Measurements from ENCODE around the gene PLRG1. TPM values are rescaled to one million over a fixed set of nuclear protein-coding genes. Genes with fewer than 3 reads are reported as not detected.

Gene PLRG1
- total RNA-seq, 1 experiment from 2014 or later: 116 TPM

DNA sequence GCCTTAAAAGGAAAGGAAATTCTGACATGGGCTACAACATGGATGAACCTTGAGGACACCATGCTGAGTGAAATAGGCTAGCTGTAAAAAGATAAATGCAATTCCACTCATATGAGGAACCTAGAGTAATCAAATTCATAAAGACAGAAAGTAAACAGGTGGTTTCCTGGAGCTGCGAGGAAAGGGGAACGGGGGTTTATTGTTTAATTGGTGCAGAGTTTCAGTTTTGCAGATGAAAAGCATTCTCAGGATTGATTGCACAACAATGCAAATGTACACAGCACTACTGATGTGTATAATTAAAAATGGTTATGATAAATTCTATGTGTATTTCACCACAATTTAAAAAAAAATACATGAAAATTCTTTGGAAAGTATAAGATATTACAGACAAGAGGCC is 24.0 kb downstream of the PLRG1 start:
- H3K4me1 ChIP-seq (ENCODE audit: insufficient read depth, low read length, poor library complexity, severe bottlenecking): no peaks in the 10 kb centered on the region
- H3K9me3 ChIP-seq (ENCODE audit: low read depth, low read length, poor library complexity, severe bottlenecking): no peaks in the 10 kb centered on the region
- DNase-seq (ENCODE audit: low spot score): no peak
- no TSS peak for BruUV-seq (replicated peaks)
- TF ChIP-seq, protein P1, sequence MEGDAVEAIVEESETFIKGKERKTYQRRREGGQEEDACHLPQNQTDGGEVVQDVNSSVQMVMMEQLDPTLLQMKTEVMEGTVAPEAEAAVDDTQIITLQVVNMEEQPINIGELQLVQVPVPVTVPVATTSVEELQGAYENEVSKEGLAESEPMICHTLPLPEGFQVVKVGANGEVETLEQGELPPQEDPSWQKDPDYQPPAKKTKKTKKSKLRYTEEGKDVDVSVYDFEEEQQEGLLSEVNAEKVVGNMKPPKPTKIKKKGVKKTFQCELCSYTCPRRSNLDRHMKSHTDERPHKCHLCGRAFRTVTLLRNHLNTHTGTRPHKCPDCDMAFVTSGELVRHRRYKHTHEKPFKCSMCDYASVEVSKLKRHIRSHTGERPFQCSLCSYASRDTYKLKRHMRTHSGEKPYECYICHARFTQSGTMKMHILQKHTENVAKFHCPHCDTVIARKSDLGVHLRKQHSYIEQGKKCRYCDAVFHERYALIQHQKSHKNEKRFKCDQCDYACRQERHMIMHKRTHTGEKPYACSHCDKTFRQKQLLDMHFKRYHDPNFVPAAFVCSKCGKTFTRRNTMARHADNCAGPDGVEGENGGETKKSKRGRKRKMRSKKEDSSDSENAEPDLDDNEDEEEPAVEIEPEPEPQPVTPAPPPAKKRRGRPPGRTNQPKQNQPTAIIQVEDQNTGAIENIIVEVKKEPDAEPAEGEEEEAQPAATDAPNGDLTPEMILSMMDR (conservative IDR thresholded peaks at IDR 0.05; ENCODE audit: low read depth, low read length): no peak
- no peak for TF ChIP-seq EZH2 (IDR thresholded peaks at IDR 0.05; ENCODE audit: borderline replicate concordance, low read depth, low read length, poor library complexity, severe bottlenecking)
- CTCF ChIA-PET: no interaction called here
- no peak overlapping the region for H3K27ac ChIP-seq (ENCODE audit: low read depth, low read length, poor library complexity, severe bottlenecking)
- H3K36me3 ChIP-seq (ENCODE audit: insufficient read depth, low read length, poor library complexity, severe bottlenecking): no peaks in the 10 kb centered on the region
- POLR2A ChIA-PET (ENCODE audit: low non-redundant PET): no interaction called here
- H3K27me3 ChIP-seq (replicated peaks; ENCODE audit: insufficient read depth, low read depth, low read length, poor library complexity): no peaks in the 10 kb centered on the region
- intact Hi-C loops (cut with micrococcal nuclease; ENCODE audit: unreplicated experiment): no loop called here
- H3K4me3 ChIP-seq (ENCODE audit: low read depth, low read length, poor library complexity, severe bottlenecking): no peak overlapping the region

DNA sequence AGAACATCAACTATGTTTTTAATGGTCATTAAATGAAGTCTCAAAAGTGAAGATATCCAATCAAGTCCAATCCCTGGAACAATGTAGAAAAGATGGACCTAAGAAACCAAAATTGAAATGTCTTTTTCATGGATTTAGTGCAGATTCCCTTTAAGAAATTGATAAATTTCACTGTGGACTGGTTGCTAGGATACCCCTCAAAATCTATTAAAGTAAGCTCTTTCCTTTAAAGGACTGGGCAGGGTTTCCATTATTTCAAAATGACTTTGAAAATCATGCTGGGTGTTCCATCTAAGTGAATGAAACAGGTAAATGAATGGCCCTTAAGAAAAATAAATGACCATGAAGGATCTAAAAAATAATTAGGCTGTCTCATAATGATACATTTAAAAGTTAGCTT is 28.6 kb downstream of the PLRG1 start:
- intact Hi-C loops (cut with micrococcal nuclease; ENCODE audit: unreplicated experiment): no loop called here
- H3K27ac ChIP-seq (ENCODE audit: low read depth, low read length, poor library complexity, severe bottlenecking): no peak overlapping the region
- no peak for DNase-seq (ENCODE audit: low spot score)
- H3K4me3 ChIP-seq (ENCODE audit: low read depth, low read length, poor library complexity, severe bottlenecking): no peak overlapping the region
- CTCF ChIA-PET: interaction anchor here (0.9 kb wide), 1 partner anchor 731 kb away, joined by 4 read pairs; no protein-coding TSS in a partner anchor
- BruUV-seq (replicated peaks): no TSS peak
- no peaks in the 10 kb centered on the region for H3K4me1 ChIP-seq (ENCODE audit: insufficient read depth, low read length, poor library complexity, severe bottlenecking)
- no peaks in the 10 kb centered on the region for H3K27me3 ChIP-seq (replicated peaks; ENCODE audit: insufficient read depth, low read depth, low read length, poor library complexity)
- POLR2A ChIA-PET (ENCODE audit: low non-redundant PET): no interaction called here
- no peak for TF ChIP-seq EZH2 (IDR thresholded peaks at IDR 0.05; ENCODE audit: borderline replicate concordance, low read depth, low read length, poor library complexity, severe bottlenecking)
- TF ChIP-seq, protein P1 (conservative IDR thresholded peaks at IDR 0.05; ENCODE audit: low read depth, low read length): no peak
- no peaks in the 10 kb centered on the region for H3K9me3 ChIP-seq (ENCODE audit: low read depth, low read length, poor library complexity, severe bottlenecking)
- no peaks in the 10 kb centered on the region for H3K36me3 ChIP-seq (ENCODE audit: insufficient read depth, low read length, poor library complexity, severe bottlenecking)

DNA sequence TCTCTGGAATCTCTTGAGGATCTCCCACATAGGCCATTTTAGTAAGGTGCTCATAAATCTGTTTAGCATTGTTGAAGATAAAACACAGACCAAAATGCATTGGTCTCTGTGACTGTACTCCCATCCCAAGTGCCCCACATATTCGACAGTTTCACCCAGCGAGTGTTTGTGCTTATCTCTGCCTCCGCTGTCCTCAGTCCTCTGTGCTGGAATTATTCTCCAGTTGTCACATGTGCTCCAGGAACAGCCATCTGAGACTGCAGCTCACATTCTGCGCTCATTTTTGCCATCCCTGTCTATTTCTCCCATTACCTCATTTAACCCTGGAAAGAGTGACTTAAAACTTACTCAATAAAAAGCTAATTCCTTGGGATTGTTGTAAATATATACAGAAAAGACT is 31.0 kb downstream of the PLRG1 start:
- intact Hi-C loops (cut with micrococcal nuclease; ENCODE audit: unreplicated experiment): no loop called here
- TF ChIP-seq EZH2 (IDR thresholded peaks at IDR 0.05; ENCODE audit: borderline replicate concordance, low read depth, low read length, poor library complexity, severe bottlenecking): no peak
- TF ChIP-seq, protein P1 (conservative IDR thresholded peaks at IDR 0.05; ENCODE audit: low read depth, low read length): no peak
- no peak for DNase-seq (ENCODE audit: low spot score)
- H3K4me3 ChIP-seq (ENCODE audit: low read depth, low read length, poor library complexity, severe bottlenecking): no peak overlapping the region
- no peaks in the 10 kb centered on the region for H3K4me1 ChIP-seq (ENCODE audit: insufficient read depth, low read length, poor library complexity, severe bottlenecking)
- BruUV-seq (replicated peaks): no TSS peak
- no peak overlapping the region for H3K27ac ChIP-seq (ENCODE audit: low read depth, low read length, poor library complexity, severe bottlenecking)
- no peaks in the 10 kb centered on the region for H3K36me3 ChIP-seq (ENCODE audit: insufficient read depth, low read length, poor library complexity, severe bottlenecking)
- no peaks in the 10 kb centered on the region for H3K9me3 ChIP-seq (ENCODE audit: low read depth, low read length, poor library complexity, severe bottlenecking)
- no peaks in the 10 kb centered on the region for H3K27me3 ChIP-seq (replicated peaks; ENCODE audit: insufficient read depth, low read depth, low read length, poor library complexity)
- CTCF ChIA-PET: no interaction called here
- POLR2A ChIA-PET (ENCODE audit: low non-redundant PET): no interaction called here

Data from A673 (cell line).